ENCODE measurements around the gene OVCA2.
A peak's percentile ranks its signal among the peaks of the same experiment; 100 is the strongest.

OVCA2 gene

DNA sequence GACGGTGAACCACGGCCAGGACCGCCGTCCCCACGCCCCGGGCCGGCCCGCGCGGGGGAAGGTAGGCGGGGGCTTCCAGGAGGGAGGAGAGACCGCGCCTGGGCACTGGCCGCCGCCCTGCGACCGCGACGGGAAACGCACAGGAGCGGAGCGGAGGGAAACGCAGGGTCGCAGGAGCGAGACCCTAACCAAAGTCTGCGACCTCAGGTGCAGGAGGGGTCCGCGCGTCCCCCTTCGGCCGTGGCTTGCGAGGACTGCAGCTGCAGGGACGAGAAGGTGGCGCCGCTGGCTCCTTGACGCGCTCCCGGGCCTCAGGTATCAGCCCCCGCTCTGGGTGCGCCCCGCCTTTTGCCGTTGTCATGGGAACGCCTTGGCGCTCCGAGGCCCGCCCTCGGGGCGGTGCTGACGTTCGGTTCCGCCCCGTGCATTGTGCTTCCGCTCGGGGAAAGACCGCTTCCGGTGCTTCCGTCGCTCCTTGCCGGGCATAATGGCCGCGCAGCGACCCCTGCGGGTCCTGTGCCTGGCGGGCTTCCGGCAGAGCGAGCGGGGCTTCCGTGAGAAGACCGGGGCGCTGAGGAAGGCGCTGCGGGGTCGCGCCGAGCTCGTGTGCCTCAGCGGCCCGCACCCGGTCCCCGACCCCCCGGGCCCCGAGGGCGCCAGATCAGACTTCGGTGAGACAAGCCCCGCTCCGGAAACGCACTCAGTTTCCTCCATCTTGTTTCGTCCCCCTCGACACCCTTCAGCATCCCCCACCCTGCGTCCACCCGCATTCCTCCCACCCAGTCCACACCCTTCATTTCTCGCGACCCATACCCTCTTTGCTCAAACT is at the start of gene OVCA2:
OVCA2 (plus strand) TSS at position 462 of the 829 bp plus-strand sequence; CDS start at position 488, 26 bp downstream.
- H3K27ac ChIP-seq, result peak within 1 kb of the TSS; percentile 88
- H3K36me3 ChIP-seq (replicated peaks), result peaks cover 12% of the 10 kb centered on the region
- H3K27me3 ChIP-seq (replicated peaks), result no peaks in the 10 kb centered on the region
- H3K4me3 ChIP-seq (ENCODE audit: low read depth, low read length), result peak within 1 kb of the TSS; percentile 85
- peak; percentile 87 for DNase-seq
- in situ Hi-C loops (cut with HindIII; ENCODE audit: low pct_ligation_motif_present, low sequenced_read_pairs), result no loop called here
- TF ChIP-seq, protein P1, sequence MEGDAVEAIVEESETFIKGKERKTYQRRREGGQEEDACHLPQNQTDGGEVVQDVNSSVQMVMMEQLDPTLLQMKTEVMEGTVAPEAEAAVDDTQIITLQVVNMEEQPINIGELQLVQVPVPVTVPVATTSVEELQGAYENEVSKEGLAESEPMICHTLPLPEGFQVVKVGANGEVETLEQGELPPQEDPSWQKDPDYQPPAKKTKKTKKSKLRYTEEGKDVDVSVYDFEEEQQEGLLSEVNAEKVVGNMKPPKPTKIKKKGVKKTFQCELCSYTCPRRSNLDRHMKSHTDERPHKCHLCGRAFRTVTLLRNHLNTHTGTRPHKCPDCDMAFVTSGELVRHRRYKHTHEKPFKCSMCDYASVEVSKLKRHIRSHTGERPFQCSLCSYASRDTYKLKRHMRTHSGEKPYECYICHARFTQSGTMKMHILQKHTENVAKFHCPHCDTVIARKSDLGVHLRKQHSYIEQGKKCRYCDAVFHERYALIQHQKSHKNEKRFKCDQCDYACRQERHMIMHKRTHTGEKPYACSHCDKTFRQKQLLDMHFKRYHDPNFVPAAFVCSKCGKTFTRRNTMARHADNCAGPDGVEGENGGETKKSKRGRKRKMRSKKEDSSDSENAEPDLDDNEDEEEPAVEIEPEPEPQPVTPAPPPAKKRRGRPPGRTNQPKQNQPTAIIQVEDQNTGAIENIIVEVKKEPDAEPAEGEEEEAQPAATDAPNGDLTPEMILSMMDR (IDR thresholded peaks at IDR 0.05; ENCODE audit: low read depth, low read length, missing control alignments), result peak; percentile 59

DNA sequence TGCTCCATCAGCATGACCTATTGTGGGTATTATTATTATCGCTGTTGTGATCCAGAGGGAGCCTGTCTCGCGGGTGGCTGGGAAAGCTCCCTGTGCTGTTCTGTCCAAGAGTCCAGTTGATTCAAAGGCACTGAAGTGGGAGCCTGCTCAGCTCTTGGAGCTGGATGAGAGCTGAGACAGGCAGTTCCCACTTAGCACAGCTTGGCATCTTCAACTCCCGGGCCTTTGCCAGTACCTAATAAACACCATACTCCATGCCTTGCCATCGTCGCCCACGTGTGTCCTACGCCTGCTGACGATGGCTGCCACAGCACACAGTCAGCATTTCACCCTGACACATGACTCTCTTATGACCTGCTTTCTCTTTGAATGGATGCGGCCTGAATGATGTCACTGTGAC is 49.3 kb upstream of the OVCA2 start:
- Histone ChIP-seq H3K27ac (no peak overlapping the region), H3K4me3 (ENCODE audit: low read depth, low read length) (no peak overlapping the region), H3K27me3 (replicated peaks) (no peaks in the 10 kb centered on the region), H3K36me3 (replicated peaks) (no peaks in the 10 kb centered on the region)
- in situ Hi-C loops (cut with HindIII; ENCODE audit: low pct_ligation_motif_present, low sequenced_read_pairs), result no loop called here
- TF ChIP-seq, protein P1 (IDR thresholded peaks at IDR 0.05; ENCODE audit: low read depth, low read length, missing control alignments), result no peak
- no peak for DNase-seq

DNA sequence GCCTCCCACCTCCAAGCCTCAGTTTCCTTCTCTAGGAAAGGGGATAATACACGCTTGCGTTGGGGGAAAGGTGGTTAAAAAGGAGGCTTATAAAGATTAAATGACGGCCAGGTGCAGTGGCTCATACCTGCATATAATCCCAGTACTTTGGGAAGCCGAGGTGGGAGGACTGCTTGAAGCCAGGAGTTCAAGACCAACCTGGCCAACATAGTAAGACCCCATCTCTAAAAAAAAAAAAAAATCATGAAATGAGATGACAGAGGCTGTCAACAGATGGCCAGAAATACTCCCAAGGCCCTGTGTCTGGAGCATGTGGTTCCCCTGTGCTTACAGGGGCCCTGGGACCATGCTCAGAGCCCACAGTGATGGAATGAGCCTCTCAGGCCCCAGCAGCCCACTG is 47.1 kb upstream of the OVCA2 start:
- TF ChIP-seq, protein P1 (IDR thresholded peaks at IDR 0.05; ENCODE audit: low read depth, low read length, missing control alignments), result no peak
- in situ Hi-C loops (cut with HindIII; ENCODE audit: low pct_ligation_motif_present, low sequenced_read_pairs), result no loop called here
- Histone ChIP-seq H3K27ac (no peak overlapping the region), H3K27me3 (replicated peaks) (no peaks in the 10 kb centered on the region), H3K4me3 (ENCODE audit: low read depth, low read length) (no peak overlapping the region), H3K36me3 (replicated peaks) (no peaks in the 10 kb centered on the region)
- no peak for DNase-seq

DNA sequence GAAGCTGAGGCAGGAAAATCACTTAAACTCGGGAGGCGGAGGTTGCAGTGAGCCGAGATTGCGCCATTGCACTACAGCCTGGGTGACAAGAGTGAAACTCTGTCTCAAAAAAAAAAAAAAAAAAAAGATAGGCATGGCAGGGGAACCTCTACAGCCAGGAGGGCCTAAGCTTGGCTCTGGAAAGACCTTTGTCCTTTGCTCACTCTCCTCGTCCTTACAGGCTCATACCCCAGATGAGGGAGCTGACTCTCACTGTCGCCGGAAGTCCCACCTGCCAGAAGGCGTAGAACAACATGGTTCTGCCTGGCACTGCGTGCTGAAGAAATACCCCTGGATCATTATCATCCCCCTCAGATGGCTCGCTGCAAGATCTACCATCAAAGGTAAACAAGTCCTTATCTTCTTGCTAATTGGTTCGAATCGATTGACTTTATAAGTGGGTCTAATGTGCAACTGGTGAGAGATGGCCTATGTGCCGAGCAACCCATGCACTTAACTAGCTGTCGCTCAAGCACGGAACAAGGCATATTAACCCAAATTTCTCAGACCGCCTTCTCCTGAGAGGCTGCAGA is 46.4 kb upstream of the OVCA2 start:
- in situ Hi-C loops (cut with HindIII; ENCODE audit: low pct_ligation_motif_present, low sequenced_read_pairs), result no loop called here
- TF ChIP-seq, protein P1 (IDR thresholded peaks at IDR 0.05; ENCODE audit: low read depth, low read length, missing control alignments), result no peak
- Histone ChIP-seq H3K27ac (no peak overlapping the region), H3K27me3 (replicated peaks) (no peaks in the 10 kb centered on the region), H3K4me3 (ENCODE audit: low read depth, low read length) (no peak overlapping the region), H3K36me3 (replicated peaks) (no peaks in the 10 kb centered on the region)
- DNase-seq, result no peak

DNA sequence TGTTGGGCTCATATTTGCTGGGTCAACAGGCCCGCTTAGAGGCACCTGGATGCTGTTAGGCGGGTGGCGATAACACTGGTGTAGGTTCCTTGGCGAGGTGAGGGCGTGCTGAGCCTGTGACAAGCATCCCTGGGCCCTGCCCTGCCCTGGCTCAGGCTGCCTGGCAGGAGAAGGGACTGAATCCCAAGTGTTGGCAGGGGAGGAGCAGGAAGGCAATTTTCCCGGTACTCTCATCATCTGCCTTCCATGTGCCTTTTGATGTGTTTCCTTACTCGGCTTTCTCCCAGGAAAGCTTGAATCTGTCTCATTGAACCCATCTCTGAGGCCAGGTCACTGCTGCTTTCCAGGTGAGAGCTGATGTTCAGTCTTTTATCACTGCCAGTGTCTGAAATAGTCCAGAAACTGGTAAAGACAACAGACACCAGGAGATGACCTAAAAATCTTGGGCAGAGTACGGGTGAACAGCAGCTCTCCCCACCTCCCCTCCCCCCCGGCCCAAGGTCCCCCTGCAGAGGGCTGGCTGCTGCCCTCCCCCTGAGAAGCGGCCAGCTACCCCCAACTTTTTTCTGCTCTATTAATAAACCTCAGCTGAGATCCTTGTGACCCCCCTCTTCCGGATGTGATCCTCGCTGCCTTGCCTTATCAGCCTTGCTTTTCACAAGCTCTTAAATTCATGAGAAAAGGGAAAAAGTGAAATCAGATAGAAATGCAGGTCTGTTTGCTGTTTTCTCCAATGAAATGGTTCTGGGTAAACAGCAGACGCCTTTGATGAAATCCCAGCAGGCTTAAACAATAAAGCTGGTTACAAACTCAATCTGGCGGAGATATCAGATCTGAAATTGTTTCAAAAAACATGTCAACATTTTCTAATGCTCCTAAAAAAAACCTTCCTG is 45.7 kb upstream of the OVCA2 start:
- in situ Hi-C loops (cut with HindIII; ENCODE audit: low pct_ligation_motif_present, low sequenced_read_pairs), result no loop called here
- H3K4me3 ChIP-seq (ENCODE audit: low read depth, low read length), result no peak overlapping the region
- no peak overlapping the region for H3K27ac ChIP-seq
- no peaks in the 10 kb centered on the region for H3K27me3 ChIP-seq (replicated peaks)
- DNase-seq, result no peak
- H3K36me3 ChIP-seq (replicated peaks), result no peaks in the 10 kb centered on the region
- TF ChIP-seq, protein P1 (IDR thresholded peaks at IDR 0.05; ENCODE audit: low read depth, low read length, missing control alignments), result no peak

Measured in brain microvascular endothelial cell (primary cell).